BLaER1 treated with 17β-estradiol and CSF1 and Interleukin-3, amounts not matched to agents 10 nM and 100 nM (cell line): Measurements from ENCODE around the gene CAMK4.

Experiments
- H3K27ac ChIP-seq, 11 experiments: shearing (Covaris generic); formaldehyde crosslinking; 2 replicates each; pipeline ENCODE4 v1.8.1; 2022
- H3K27me3 ChIP-seq, 11 experiments: shearing (Covaris generic); formaldehyde crosslinking; 2 replicates each; pipeline ENCODE4 v1.8.1; 2022
- H3K36me3 ChIP-seq, 11 experiments: shearing (Covaris generic); formaldehyde crosslinking; 2 replicates each; pipeline ENCODE4 v1.8.1; 2022
- H3K4me1 ChIP-seq, 10 experiments: shearing (Covaris generic); formaldehyde crosslinking; 2 replicates each; pipeline ENCODE4 v1.8.1; 2022
- H3K4me2 ChIP-seq, 11 experiments: shearing (Covaris generic); formaldehyde crosslinking; 2 replicates each; pipeline ENCODE4 v1.8.1; 2022
- H3K4me3 ChIP-seq, 10 experiments: shearing (Covaris generic); formaldehyde crosslinking; 2 replicates each; pipeline ENCODE4 v1.8.1; 2022
- H3K9ac ChIP-seq, 11 experiments: shearing (Covaris generic); formaldehyde crosslinking; 2 replicates each; pipeline ENCODE4 v1.8.1; 2022
- H3K9me3 ChIP-seq, 11 experiments: shearing (Covaris generic); formaldehyde crosslinking; replicated peaks in 1 of 11; 2 replicates each; pipeline ENCODE4 v1.8.1; 2022
- H4K20me1 ChIP-seq, 11 experiments: shearing (Covaris generic); formaldehyde crosslinking; 2 replicates each; pipeline ENCODE4 v1.8.1; 2022
- Cebpa-rat ChIP-seq, 11 experiments: shearing (Covaris generic); IDR thresholded peaks; 2 replicates each; pipeline ENCODE4 v1.8.1; 2022

CAMK4 gene

DNA sequence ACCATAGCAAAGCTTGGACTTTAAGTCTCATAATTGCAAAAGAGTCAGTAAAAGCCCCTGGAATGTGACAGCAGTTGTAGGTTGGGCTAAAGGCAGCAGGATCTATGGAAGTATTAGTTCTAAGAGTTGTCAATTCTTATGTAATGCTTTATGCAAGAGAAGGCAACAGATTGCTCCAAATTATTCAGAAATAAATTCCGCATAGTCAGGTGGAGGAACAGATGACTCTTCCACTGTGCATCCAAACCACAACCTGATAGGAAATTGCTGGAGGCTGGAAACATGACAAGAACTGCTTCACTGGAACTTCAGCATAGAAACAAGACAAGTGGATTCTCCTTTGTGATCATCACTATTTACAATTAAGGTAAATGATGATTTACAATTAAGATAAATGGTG, 187.1 kb downstream of the CAMK4 start:
- Histone ChIP-seq H3K9me3 (peaks cover 9 to 19% (median 16%) of the 10 kb centered on the region in 11 experiments; a peak in 20 of 22 replicates), H3K27me3 (no peaks in the 10 kb centered on the region), H3K4me2 (no peak overlapping the region), H3K4me3 (no peak overlapping the region), H3K4me1 (no peaks in the 10 kb centered on the region), H3K9ac (no peak overlapping the region), H3K36me3 (no peaks in the 10 kb centered on the region), H4K20me1 (no peaks in the 10 kb centered on the region), H3K27ac (no peak overlapping the region)
- TF ChIP-seq Cebpa-rat (IDR thresholded peaks at IDR 0.05): no peak

DNA sequence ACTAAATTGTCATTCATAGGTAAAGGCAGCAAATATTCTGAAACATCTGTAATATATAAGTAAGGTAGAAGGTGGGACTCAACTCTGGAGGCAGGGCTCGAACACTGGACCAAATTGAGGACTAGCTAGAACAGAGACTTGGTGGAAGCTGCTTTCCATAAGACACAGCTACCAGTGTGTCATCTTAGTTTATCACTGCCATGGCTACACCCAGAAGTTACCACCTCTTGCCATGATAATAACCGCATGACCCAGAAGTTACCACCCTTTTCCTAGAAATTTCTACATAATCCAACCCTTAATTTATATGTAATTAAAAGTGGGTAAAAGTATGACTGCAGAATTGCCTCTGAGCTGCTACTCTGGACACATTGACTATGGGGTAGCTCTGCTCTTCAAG, 188.4 kb downstream of the CAMK4 start:
- TF ChIP-seq Cebpa-rat (IDR thresholded peaks at IDR 0.05): no peak
- Histone ChIP-seq H4K20me1 (no peaks in the 10 kb centered on the region), H3K27ac (no peak overlapping the region), H3K4me3 (no peak overlapping the region), H3K4me2 (no peak overlapping the region), H3K27me3 (no peaks in the 10 kb centered on the region), H3K9me3 (peaks cover 9 to 19% (median 16%) of the 10 kb centered on the region in 11 experiments; a peak in 20 of 22 replicates), H3K9ac (no peak overlapping the region), H3K36me3 (no peaks in the 10 kb centered on the region), H3K4me1 (no peaks in the 10 kb centered on the region)

DNA sequence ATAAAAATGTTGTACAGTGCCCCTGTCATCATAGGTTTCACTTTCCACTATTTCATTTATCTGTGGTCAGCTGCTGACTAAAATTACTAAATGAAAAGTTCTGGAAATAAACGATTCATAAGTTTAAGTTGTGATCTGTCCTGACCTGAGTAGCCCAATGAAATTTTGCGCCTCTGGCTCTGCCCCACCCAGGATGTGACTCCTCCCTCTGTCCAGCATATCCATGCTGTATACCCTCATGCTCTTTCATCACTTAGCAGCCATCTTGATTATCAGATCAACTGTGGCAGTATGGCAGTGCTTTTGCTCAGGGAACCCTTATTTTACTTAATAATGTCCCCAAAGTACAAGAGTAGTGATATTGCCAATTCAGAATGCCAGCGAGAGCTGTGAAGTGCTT, 190.9 kb downstream of the CAMK4 start:
- Histone ChIP-seq H3K4me3 (no peak overlapping the region), H3K4me2 (no peak overlapping the region), H3K27me3 (no peaks in the 10 kb centered on the region), H3K9me3 (no peaks in the 10 kb centered on the region), H3K36me3 (no peaks in the 10 kb centered on the region), H3K27ac (no peak overlapping the region), H3K4me1 (no peaks in the 10 kb centered on the region), H4K20me1 (no peaks in the 10 kb centered on the region), H3K9ac (no peak overlapping the region)
- no peak for TF ChIP-seq Cebpa-rat (IDR thresholded peaks at IDR 0.05)

DNA sequence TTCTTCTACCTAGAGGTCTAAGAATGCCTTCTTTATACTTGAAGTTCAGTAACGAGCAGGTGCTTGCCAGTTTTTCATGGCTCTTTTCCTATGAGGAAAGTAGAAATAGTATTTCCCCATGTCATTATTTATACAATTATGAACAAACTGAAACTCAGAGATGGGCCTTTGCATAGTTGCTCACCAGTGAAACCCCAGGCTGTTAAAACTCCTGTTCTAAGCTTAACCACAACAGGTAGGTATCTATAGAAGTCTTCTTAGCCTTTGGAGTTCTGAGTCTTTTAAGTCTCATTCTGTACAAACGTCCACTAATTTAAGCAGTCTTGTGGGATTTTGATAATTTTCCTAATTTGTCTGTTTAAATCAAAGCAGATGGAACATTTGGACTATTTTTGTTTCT, 198.1 kb downstream of the CAMK4 start:
- no peak overlapping the region for H3K9ac ChIP-seq
- no peak overlapping the region for H3K4me3 ChIP-seq
- no peaks in the 10 kb centered on the region for H3K4me1 ChIP-seq
- H4K20me1 ChIP-seq: no peaks in the 10 kb centered on the region
- no peaks in the 10 kb centered on the region for H3K27me3 ChIP-seq
- H3K9me3 ChIP-seq: no peaks in the 10 kb centered on the region
- H3K27ac ChIP-seq: no peak overlapping the region
- TF ChIP-seq Cebpa-rat (IDR thresholded peaks at IDR 0.05): no peak
- no peaks in the 10 kb centered on the region for H3K36me3 ChIP-seq
- H3K4me2 ChIP-seq: no peak overlapping the region

DNA sequence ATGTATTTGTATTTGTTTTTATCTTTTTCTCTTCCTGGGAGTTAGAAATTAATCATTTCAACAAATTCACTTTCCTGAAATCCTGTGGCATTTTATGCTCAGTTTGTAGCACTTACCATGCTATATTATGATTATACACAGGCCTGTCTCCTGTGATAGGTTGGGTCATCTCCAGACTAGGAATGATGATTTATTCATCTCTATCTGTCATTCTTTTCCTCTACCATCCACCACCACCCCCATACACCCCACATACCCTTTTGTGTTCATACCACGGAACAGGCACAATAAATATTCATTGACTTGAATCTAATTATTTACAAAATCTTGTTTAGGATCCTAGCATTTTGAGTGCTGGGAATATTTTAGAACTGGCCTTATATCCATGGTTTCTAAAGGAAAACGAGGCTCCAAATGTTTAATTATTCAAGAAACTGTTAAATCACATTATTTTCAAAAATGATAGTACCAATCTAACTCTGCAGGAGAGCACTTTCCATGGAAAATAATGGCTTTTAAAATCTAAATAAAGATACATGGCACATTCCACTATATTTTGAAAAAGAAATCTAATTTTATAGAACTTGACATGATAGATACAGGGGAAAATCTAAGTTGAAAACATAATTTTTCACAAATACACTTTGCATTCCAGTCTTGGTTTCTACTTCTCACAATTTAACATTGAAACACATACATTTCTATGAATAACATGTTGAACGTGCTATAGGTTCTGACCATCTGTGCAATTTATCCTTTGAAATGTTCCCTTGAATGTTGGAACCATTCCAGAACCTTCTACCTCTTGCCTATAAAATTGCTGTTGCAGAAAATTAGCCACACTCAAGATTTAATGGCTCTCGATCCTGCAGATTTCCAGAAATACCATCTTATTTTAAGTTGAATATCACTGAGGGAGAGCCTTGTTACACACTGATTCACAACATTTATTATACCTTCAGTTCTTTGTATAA, 198.8 kb downstream of the CAMK4 start:
- Histone ChIP-seq H3K27me3 (no peaks in the 10 kb centered on the region), H4K20me1 (no peaks in the 10 kb centered on the region), H3K9ac (no peak overlapping the region), H3K9me3 (no peaks in the 10 kb centered on the region), H3K27ac (no peak overlapping the region), H3K4me1 (no peaks in the 10 kb centered on the region), H3K4me2 (no peak overlapping the region), H3K4me3 (no peak overlapping the region), H3K36me3 (no peaks in the 10 kb centered on the region)
- TF ChIP-seq Cebpa-rat (IDR thresholded peaks at IDR 0.05): no peak

DNA sequence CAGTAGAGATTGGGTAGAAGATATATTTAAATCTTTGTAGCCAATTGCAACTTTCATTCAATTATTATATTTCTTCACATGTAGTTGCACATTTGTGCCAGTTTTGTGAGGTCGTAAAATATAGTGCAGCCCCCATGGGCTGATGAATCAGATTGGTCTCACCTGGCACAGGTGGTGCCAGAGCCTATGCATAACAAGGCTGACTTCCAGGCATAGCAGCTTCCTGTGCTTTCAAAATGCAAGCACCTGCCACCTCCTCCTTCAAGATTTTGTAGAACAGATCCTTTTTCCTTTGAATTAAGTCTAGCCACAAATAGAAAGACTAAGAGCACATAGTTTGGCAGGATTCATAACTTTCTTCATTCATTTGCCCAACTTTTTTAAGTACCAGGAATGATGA, 201.0 kb downstream of the CAMK4 start:
- no peaks in the 10 kb centered on the region for H4K20me1 ChIP-seq
- H3K4me2 ChIP-seq: no peak overlapping the region
- no peak overlapping the region for H3K9ac ChIP-seq
- H3K36me3 ChIP-seq: no peaks in the 10 kb centered on the region
- no peaks in the 10 kb centered on the region for H3K27me3 ChIP-seq
- H3K4me3 ChIP-seq: no peak overlapping the region
- H3K27ac ChIP-seq: no peak overlapping the region
- no peaks in the 10 kb centered on the region for H3K9me3 ChIP-seq
- H3K4me1 ChIP-seq: no peaks in the 10 kb centered on the region
- TF ChIP-seq Cebpa-rat (IDR thresholded peaks at IDR 0.05): no peak

DNA sequence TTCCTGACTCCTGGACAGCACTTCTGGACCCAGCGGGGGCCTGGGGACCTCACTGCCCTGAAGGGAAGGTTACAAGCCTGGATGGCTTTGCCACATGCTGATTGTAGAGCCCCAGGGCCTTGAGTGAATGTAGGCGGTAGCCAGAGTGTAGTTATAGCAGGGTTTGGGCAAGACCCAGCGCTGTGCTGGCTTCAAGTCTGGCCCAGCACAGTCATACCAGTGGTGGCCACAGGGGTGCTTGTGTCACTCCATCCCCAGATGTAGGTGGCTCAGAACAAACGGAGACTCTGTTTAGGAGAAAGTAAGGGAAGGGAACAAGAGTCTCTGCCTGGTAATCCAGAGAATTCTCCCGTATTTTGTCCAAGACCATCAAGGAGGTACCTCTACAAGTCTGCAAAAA, 203.6 kb downstream of the CAMK4 start:
- Histone ChIP-seq H3K4me3 (no peak overlapping the region), H3K27ac (no peak overlapping the region), H4K20me1 (no peaks in the 10 kb centered on the region), H3K9ac (no peak overlapping the region), H3K36me3 (no peaks in the 10 kb centered on the region), H3K27me3 (no peaks in the 10 kb centered on the region), H3K9me3 (no peaks in the 10 kb centered on the region), H3K4me2 (no peak overlapping the region), H3K4me1 (no peaks in the 10 kb centered on the region)
- TF ChIP-seq Cebpa-rat (IDR thresholded peaks at IDR 0.05): no peak

DNA sequence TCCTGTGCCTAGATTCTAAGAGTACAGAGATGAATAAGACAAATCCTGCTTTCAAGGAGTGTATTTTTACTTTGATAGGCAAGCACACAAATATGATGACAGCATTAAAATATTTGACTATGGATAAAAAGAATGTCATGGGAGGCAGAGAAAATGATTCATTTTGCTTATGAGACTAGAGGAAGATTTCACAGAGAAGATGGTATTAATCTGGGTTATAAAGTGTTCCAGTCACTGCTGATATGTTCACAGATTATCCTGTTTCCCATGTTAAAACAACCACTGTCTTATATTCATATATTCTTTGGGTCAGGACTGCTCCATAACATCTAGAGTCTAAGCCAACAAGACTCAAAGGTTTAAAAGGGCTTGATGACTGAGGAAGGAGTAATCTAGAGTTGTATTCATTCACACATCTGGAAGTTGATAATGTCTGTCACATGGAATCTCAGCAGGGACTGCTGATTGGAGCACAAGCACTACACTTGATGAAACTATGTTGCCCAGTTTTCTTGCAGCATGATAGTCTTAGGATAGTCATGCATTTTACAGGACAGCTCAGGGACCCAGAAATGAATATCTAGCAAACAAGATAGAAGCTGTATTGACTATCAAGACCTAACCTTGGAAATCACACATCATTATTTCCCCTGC, 208.8 kb downstream of the CAMK4 start:
- H4K20me1 ChIP-seq: no peaks in the 10 kb centered on the region
- no peaks in the 10 kb centered on the region for H3K27me3 ChIP-seq
- H3K4me1 ChIP-seq: peaks cover 0 to 8% (median 2%) of the 10 kb centered on the region in 10 experiments; a peak in 5 of 20 replicates
- H3K4me3 ChIP-seq: no peak overlapping the region
- H3K4me2 ChIP-seq: no peak overlapping the region
- no peaks in the 10 kb centered on the region for H3K36me3 ChIP-seq
- no peak overlapping the region for H3K9ac ChIP-seq
- no peak for TF ChIP-seq Cebpa-rat (IDR thresholded peaks at IDR 0.05)
- H3K9me3 ChIP-seq: no peaks in the 10 kb centered on the region
- no peak overlapping the region for H3K27ac ChIP-seq

DNA sequence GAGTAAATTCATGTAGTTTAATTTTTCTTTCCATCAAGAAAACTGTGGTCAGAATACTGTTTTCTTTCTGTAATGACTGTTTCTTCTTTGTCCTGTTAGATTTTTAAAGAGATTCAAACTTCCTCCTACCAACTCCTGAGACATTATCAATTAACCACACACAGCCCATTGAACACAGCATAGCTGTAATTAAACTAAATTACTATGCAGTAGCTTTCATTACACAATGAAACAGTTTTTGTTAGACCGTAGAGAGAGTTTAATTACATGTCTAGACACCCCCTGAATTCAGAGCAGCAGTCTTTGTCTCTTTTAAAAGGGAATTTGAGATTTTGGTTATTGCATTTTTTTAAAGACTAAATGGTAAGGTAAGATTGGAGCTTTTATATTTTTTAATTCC, 210.6 kb downstream of the CAMK4 start:
- Histone ChIP-seq H4K20me1 (no peaks in the 10 kb centered on the region), H3K27ac (no peak overlapping the region), H3K4me1 (peaks cover 0 to 8% (median 2%) of the 10 kb centered on the region in 10 experiments; a peak in 5 of 20 replicates), H3K36me3 (no peaks in the 10 kb centered on the region), H3K4me2 (no peak overlapping the region), H3K27me3 (no peaks in the 10 kb centered on the region), H3K9ac (no peak overlapping the region), H3K9me3 (no peaks in the 10 kb centered on the region), H3K4me3 (no peak overlapping the region)
- no peak for TF ChIP-seq Cebpa-rat (IDR thresholded peaks at IDR 0.05)
